Measurements from ENCODE around the gene C1orf21. TPM values are rescaled to one million over a fixed set of nuclear protein-coding genes. Genes with fewer than 3 reads are reported as not detected.

Gene C1orf21
- total RNA-seq, 1 donor from 2014 or later: 15.6 TPM

DNA sequence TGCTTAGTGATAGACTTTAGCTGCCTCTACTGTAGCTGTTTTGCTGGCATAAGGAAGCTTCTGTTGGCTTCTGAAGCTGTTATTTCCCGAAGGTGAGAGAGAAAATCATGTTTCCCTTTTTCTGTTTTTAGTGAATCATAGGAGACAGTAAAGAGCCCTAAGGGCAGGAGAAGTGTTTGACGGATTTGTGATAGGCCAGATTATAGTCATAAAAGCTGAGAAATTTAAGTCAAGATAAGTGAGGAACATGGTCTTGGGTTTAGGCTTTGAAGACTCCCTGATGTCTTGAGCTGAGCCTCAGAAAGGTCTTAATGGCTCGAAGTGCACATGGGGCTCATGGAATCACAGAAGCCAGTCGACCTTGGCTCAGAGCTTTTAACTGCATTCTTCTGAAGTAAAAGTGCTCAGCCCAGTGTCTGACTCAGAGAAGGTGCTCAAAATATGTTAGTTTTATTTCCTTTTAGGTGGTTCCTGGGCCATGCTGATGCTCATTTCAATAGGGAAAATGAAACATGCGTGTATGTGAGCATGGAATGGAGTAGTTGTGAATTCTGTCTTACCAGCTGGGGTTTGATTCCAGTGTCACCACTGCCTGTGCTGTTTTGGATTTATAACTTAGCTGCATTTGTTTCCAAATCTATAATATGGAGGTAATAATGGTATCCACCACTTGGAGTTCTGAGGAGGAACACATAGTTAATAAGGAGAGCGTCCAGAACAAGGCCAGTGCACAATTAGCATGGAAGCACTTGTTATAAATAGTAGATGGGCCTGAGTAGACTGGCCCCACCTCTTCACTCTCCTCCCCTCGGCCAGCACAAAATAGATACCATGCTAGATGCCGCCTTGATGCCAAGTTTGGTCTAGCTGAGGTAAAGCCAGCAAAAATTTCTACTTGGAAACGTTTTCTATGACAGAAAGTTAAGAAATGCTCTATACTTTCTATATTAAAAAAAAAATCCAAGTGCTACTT lies 99.2 kb downstream of the C1orf21 start:
- Mint-ChIP-seq H3K27me3 (ENCODE audit: low read depth) (no peaks in the 10 kb centered on the region), H3K9me3 (ENCODE audit: low read depth) (no peaks in the 10 kb centered on the region), H3K36me3 (ENCODE audit: low read depth) (no peaks in the 10 kb centered on the region), H3K4me3 (ENCODE audit: unreplicated experiment) (no peak overlapping the region), H3K27ac (ENCODE audit: unreplicated experiment) (no peak overlapping the region), H3K4me1 (ENCODE audit: low read depth) (peaks cover 16% of the 10 kb centered on the region)
- DNase-seq (ENCODE audit: low spot score): no peak
- no peak for TF ChIP-seq CTCF (IDR thresholded peaks at IDR 0.05)

GRCh38 chr1:184486761-184487445 lies 100.1 kb downstream of the C1orf21 start:
- no peak overlapping the region for H3K27ac Mint-ChIP-seq (ENCODE audit: unreplicated experiment)
- TF ChIP-seq CTCF (IDR thresholded peaks at IDR 0.05): no peak
- H3K36me3 Mint-ChIP-seq (ENCODE audit: low read depth): no peaks in the 10 kb centered on the region
- H3K9me3 Mint-ChIP-seq (ENCODE audit: low read depth): no peaks in the 10 kb centered on the region
- DNase-seq (ENCODE audit: low spot score): no peak
- no peaks in the 10 kb centered on the region for H3K27me3 Mint-ChIP-seq (ENCODE audit: low read depth)
- no peak overlapping the region for H3K4me3 Mint-ChIP-seq (ENCODE audit: unreplicated experiment)
- H3K4me1 Mint-ChIP-seq (ENCODE audit: low read depth): peaks cover 25% of the 10 kb centered on the region

DNA sequence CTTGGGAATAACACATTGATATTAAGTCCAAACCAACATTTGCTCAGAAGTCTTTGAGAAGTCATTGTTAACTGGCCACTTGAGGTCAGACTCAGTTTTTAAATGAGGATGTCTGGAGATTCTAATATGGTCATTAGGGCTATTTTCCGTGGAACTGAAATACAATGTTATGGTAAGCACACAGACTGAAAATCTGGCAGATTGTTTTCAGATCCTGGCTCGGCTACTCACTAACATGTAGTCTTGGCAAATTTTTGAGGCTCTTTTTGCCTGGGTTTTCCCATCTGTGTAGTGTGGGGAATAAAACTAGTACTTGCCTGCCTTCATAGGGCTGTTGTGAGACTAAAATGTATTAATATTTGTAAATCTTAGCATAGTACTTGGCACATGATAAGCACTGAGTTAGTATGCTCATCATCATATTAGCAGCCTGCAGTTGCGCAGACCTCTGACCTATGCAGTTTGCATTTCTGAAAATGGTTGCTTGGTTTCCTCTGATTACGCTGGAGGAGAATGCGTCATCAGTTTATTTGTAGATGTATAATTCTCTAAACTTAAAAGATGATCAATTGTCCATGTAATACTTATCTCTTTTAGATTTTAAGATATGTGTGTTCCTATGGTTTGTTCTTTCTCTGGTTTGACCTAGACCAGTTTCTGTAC lies 100.8 kb downstream of the C1orf21 start:
- DNase-seq (ENCODE audit: low spot score): no peak
- Mint-ChIP-seq H3K4me3 (ENCODE audit: unreplicated experiment) (no peak overlapping the region), H3K27me3 (ENCODE audit: low read depth) (no peaks in the 10 kb centered on the region), H3K27ac (ENCODE audit: unreplicated experiment) (no peak overlapping the region), H3K4me1 (ENCODE audit: low read depth) (peaks cover 32% of the 10 kb centered on the region), H3K9me3 (ENCODE audit: low read depth) (no peaks in the 10 kb centered on the region), H3K36me3 (ENCODE audit: low read depth) (no peaks in the 10 kb centered on the region)
- no peak for TF ChIP-seq CTCF (IDR thresholded peaks at IDR 0.05)

DNA sequence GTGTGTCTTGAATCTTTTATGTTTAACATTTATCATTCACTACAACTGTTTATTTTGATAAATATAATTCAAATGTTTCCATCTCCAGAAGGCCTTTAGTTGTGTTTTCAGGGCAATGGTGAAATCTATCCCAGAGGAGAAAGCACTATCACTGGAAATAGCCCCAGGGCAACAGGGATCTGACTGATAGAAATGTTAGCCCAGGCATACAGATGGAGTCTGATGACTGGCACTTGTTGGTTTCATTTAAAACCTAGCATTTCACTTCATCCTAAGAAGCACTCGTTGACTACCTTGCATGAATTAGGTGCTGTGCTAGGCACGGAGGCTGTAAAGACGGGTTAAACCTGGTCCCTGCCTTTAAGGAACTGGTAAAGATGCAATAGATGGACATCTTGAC lies 103.1 kb downstream of the C1orf21 start:
- H3K36me3 Mint-ChIP-seq (ENCODE audit: low read depth): no peaks in the 10 kb centered on the region
- H3K27ac Mint-ChIP-seq (ENCODE audit: unreplicated experiment): no peak overlapping the region
- H3K4me3 Mint-ChIP-seq (ENCODE audit: unreplicated experiment): no peak overlapping the region
- peaks cover 29% of the 10 kb centered on the region for H3K4me1 Mint-ChIP-seq (ENCODE audit: low read depth)
- no peak for DNase-seq (ENCODE audit: low spot score)
- H3K27me3 Mint-ChIP-seq (ENCODE audit: low read depth): no peaks in the 10 kb centered on the region
- no peak for TF ChIP-seq CTCF (IDR thresholded peaks at IDR 0.05)
- H3K9me3 Mint-ChIP-seq (ENCODE audit: low read depth): no peaks in the 10 kb centered on the region

- no peaks in the 10 kb centered on the region for H3K36me3 Mint-ChIP-seq (ENCODE audit: low read depth)
- H3K27ac Mint-ChIP-seq (ENCODE audit: unreplicated experiment): peak overlapping the region; percentile 5
- no peaks in the 10 kb centered on the region for H3K9me3 Mint-ChIP-seq (ENCODE audit: low read depth)
- no peak overlapping the region for H3K4me3 Mint-ChIP-seq (ENCODE audit: unreplicated experiment)
- peaks cover 25% of the 10 kb centered on the region for H3K4me1 Mint-ChIP-seq (ENCODE audit: low read depth)
- no peak for DNase-seq (ENCODE audit: low spot score)
- no peaks in the 10 kb centered on the region for H3K27me3 Mint-ChIP-seq (ENCODE audit: low read depth)
- no peak for TF ChIP-seq CTCF (IDR thresholded peaks at IDR 0.05)
These were observed 105.7 kb downstream of the C1orf21 start for GRCh38 chr1:184492536-184492935.
